GM12875 (cell line): ENCODE measurements around the gene PARP6.

Experiments used
- H3K4me3 ChIP-seq: one replicate; pipeline ENCODE4 v1.5.1; 2011; ENCODE audit warnings: low read depth, low read length, control low read depth
- TF ChIP-seq, protein P1 (sequence below): IDR thresholded peaks from 2 replicates; pipeline ENCODE4 v1.5.1; 2011; ENCODE audit warnings: low read depth, mild to moderate bottlenecking, control low read depth, inconsistent platforms, low read length, moderate library complexity, borderline replicate concordance; ENCODE audit not compliant: insufficient read depth

Gene PARP6

DNA sequence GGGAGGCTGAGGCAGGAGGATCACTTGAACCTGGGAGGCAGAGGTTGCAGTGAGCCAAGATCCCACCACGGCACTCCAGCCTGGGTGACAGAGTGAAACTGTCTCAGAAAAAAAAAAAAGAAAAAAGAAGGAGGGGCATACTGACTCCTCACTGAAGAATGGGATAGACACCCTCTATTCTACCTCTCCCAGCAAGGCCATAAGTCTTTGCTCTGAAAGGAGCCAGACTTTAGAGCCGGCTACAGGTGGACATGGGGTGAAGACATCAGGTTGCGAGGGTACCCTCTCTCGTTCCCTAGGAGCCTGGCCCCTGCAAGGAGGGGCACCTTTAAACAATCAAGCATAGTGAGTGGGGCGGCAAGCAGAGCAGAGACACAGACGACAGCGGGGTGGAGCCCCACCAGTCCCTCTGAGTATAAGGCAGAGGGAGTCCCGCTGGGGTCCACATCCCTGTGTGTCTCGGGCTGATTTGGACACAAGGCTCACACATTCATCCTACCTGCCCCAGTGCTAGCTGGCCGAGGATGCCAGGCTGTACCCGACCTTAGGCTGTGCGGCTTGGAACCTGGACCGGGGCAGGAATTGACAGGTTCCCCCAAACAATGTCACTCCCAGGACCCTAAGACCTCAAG lies 75.8 kb downstream of the PARP6 start:
- no peak overlapping the region for H3K4me3 ChIP-seq
- TF ChIP-seq, protein P1, sequence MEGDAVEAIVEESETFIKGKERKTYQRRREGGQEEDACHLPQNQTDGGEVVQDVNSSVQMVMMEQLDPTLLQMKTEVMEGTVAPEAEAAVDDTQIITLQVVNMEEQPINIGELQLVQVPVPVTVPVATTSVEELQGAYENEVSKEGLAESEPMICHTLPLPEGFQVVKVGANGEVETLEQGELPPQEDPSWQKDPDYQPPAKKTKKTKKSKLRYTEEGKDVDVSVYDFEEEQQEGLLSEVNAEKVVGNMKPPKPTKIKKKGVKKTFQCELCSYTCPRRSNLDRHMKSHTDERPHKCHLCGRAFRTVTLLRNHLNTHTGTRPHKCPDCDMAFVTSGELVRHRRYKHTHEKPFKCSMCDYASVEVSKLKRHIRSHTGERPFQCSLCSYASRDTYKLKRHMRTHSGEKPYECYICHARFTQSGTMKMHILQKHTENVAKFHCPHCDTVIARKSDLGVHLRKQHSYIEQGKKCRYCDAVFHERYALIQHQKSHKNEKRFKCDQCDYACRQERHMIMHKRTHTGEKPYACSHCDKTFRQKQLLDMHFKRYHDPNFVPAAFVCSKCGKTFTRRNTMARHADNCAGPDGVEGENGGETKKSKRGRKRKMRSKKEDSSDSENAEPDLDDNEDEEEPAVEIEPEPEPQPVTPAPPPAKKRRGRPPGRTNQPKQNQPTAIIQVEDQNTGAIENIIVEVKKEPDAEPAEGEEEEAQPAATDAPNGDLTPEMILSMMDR: no peak

DNA sequence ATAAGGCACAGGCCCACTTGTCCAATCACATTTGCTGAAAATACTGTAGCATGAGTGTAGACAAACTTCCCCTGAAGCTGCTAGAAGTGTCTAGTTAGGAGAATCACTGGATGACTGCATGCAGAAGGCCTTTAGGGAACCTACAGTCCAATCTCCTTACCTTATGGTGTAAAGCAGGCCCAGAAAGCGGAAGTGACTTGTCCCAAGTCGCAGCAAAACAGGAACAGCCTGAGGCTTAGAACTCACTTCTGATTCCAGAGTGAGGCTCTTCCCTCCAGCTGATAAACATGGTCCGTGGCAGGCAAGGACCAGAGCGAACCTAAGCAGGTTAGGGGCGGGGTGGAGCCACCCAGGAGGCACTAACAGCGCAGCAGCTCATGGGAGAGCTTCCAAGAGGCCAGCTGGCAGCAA lies 77.2 kb downstream of the PARP6 start:
- TF ChIP-seq, protein P1: no peak
- no peak overlapping the region for H3K4me3 ChIP-seq

DNA sequence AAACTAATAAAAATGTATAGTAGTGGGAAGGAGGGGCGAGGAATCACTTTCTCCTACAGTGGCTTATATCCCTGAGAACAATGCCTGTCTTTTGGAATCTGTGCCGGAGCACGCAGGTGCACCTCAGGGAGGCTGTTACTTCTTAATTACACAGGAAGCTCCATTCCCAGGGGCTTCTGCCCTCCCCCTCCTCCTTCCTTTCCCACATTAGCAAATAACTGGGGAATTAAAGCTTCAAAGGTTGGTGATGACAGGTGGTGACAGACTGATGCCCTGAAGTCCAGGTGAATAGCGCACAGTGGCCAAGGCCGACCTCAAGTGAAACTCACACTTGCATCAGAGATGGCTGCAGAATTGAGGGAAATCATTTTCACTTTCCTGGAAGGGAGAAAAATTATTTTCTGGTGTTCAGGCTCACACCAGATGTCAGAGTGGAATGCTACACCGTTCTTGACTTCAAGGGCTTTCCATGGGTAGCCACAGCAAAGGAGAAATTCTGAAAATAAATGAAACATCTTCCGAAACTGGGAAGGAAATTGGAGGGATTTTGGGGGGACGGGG lies 78.4 kb downstream of the PARP6 start:
- TF ChIP-seq, protein P1: no peak
- no peak overlapping the region for H3K4me3 ChIP-seq

DNA sequence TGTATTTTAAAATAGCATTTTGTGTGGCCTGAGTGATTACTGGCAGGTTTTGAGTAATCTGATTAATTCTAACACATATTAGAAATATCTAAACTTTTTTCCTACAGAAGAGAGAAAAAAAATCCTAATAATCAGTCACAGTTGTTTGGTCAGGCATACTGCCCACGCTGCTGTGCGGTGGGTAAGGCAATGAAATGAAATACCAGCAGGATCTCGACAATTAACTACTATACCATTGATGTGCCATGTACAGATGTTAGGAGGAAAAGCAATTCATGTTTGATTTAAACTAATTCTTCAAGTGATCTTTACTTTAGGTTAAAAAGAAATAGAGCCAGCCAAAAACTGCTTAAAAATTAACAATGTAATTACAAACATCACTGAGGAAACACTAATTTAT lies 79.9 kb downstream of the PARP6 start:
- H3K4me3 ChIP-seq: no peak overlapping the region
- TF ChIP-seq, protein P1: no peak
